CD4-positive, alpha-beta T cell treated with Interleukin-2 at 100 ng/mL for 4 hours (primary cell): Measurements from ENCODE around the gene DRAP1.
"Not testable (repeated sequence)": the region's sequence is repeated elsewhere in the genome, so short reads cannot be mapped to it uniquely, and the experiment has no call there.

Source experiments
- DNase-seq: peaks from one replicate; pipeline ENCODE4 v3.0.0-alpha.2; 2020; ENCODE audit warnings: low spot score

DRAP1 gene

DNA sequence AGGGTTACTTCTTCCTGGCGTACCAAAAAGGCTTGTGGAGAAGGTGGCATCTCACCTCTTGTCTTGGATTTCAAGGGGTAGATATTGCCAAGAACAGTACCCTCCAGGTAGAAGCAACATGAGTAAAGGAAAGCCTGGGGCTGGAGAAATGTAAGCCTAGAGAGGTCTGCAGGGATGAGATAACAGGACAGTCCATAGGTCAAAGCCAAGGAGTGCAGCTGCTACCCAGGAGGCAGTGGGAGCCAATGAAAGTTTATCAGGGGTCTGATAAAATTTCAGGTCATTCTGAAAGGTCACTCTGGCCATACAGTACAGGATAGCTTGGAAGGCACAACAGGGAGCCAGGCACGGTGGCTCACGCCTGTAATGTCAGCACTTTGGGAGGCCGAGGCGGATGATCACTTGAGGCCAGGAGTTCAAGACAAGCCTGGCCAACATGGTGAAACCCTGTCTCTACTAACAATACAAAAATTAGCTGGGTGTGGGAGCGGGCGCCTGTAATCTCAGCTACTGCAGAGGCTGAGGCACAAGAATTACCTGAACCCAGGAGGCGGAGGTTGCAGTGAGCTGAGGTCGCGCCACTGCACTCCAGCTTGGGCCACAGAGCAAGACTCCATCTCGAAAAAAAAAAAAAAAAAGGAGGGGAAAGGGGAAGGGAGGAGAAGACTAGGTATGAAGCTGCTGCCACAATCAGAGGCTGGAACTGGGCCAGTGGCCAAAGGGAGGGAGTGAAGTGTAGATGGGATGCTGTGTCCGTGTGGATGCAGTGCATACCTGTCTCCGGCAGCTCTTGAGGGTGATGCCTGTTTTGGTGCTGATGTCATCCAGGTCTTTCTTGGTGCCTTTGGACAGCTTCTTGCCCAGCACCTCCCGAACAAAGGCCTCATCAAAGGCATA is 32.2 kb upstream of the DRAP1 start:
- no peak for DNase-seq

DNA sequence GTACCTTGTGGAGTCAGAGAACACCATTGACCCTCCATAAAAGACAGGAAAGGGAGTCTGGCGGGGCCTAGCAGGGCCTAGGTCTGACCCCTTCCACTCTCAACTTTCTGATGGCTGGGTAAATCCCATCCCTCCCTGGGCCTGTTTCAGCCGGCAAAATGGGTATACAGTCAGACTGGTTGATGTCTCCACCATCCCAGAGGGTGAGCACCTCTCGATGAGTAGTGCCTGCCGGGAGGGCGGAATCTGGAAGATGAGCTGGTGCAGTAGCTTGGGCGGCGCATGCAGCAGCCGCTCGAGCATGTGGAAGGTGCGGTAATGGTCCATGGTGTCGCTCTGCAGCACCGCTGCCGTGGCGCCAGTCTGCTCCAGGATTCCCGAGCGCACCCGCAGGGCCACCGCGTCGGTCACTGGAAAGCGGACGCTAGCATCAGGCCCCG is 31.5 kb upstream of the DRAP1 start:
- no peak for DNase-seq

DNA sequence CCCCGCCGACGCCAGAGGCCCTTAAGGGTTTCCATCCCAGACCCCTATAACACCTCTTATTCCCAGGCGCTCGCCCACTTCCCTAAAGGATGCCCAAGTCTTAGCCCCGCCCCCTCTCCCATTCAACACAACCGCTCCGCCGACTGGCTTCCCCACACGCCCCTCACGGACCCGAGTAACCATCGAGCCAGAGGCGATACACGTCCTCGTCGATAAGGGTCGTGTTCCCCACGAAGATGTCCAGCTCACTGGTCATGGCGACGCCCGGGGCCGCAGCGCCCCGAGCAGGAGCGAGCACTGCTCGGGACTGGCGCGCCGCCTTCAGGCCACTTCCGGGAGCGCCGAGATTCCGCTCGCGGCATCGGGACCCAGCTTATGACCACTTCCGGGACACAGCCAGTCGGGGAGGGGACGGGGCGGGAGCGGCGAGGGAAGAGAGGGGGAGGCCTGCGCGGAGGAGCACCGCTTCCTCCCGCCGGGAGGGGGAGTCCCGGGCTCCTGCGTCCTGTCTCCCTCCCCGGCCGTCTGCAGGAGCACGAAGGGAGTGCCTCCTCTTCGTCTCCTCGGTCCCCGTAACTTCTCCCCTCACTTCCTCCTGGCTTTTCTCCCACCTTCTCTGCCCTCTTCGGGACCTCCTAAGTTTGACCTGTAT is 30.9 kb upstream of the DRAP1 start, which contains the start of gene FIBP:
Gene FIBP, minus strand, starts transcription at position 309 of the 652 bp plus-strand sequence. Its CDS starts 53 bp downstream, at position 256.
- peak; percentile 95 for DNase-seq

DNA sequence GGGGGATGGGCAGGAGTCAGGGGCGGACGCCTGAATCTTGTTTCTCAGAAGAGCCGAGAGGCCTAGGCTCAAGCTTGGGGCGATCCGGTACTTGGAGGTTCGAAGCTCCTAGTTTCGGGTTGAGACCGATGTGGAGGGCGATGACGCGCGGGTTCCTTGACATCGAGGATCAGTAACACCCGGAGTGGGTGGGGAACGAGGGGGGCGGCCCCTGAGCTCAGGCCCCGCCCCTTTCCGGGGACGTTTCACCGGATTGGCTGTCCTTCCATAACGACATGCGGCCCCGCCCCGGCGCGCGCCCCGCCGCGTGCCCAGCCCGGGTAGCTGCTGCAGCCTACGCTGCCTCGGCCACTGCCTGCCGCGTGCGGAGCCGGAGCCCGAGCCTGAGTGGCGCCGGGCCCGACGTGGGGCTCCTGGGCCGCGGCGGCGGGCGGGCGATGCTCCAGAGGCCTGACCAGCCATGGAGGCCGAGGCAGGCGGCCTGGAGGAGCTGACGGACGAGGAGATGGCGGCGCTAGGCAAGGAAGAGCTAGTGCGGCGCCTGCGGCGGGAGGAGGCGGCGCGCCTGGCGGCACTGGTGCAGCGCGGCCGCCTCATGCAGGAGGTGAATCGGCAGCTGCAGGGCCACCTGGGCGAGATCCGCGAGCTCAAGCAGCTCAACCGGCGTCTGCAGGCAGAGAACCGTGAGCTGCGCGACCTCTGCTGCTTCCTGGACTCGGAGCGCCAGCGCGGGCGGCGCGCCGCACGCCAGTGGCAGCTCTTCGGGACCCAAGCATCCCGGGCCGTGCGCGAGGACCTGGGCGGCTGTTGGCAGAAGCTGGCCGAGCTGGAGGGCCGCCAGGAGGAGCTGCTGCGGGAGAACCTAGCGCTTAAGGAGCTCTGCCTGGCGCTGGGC is 28.7 kb upstream of the DRAP1 start, which contains the start of gene CCDC85B:
Gene CCDC85B, plus strand, starts transcription at position 350 of the 895 bp plus-strand sequence. Its CDS starts 111 bp downstream, at position 461.
- peak; percentile 98 for DNase-seq

DNA sequence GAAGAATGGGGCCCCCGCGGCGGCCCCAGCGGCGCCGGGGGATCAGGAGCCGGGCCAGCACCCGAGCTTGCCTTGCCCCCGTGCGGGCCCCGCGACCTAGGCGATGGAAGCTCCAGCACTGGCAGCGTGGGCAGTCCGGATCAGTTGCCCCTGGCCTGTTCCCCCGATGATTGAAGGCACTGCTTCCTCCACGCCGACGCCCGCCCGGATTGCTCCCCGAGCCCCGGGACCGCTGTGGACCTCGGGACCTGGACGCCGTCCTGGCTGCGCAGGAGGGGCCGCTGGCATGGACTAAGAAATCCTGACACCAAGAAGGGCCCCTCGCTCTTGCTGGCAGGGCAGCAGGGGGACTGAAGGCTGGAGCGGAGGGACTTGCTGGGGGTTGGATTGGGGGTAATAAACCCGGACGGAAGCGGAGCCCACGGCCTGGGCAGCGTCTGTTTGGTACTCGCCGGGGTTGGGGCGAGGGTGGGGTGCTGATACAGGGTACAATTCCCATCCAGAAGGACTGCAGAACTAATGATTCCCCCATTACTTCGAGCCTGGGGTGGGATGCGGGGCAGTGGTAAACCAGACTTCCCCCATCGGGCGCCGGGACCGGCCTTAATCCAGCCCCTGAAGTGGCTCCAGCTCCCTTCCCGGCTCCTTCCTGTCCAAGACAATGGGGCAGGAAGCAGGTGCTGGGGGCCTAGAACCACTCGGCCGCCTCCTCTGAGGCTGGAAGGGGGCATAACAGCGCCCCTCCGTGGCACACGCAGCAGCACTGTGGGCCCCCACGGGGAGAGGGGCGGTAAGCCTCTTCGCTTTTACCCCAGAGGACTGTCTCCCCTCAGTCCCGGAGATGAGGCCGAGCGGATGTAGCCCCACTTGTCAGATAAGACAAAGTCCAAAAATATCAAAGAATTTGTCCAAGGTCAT is 27.7 kb upstream of the DRAP1 start:
- DNase-seq = no peak

DNA sequence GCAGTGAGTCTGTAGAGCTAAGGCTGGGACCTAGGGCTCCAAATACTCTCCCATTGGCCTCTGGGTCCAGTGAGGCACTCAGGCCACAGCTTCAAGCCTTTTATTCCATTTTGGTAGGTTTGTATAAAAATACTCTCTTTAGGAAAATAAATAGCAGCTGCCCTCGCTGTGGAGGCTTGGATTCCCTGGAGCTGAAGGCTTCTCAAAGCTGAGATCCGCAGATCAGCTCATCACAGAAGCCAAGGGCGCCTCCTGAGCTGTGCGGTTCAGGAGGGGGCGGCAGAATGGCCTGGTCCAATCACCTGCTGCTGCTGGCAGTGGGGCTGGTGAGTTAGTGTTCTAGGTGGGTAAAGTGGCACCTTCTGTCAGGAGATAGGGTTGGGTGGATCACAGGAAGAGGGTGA is 27.1 kb upstream of the DRAP1 start:
- not testable (repeated sequence) for DNase-seq

DNA sequence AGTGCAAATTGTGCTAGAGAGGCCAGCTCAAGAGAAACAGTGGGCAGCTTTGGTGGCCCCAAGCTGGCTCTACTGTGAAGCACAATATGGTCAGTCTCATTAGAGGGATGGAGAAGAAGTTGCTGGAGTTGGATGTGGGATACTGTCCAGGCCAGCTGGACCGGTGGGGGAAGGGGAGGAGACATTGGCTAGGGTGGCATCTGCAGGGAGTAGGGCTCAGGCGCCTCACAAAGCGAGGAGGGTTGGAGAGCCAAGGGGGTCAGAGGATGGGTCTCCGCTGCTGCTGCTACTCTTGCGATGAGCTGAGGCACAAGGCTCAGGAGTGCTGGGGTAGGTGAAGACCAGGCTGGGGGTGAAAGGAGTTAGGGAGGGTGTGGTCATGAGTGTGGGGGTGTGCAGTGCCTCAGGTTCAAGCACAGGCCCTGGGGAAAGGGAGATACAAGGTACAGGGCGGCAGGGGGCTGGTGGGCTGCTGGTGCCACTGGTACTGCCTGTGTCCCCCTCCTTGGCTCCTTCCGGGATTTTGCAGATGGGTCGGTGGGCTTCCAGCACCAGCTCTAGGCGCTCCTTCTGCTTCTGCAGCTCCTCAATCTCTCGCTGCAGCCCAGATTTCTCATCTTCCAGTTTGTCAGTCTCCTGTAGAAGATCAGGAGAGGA is 26.4 kb upstream of the DRAP1 start:
- DNase-seq = no peak

DNA sequence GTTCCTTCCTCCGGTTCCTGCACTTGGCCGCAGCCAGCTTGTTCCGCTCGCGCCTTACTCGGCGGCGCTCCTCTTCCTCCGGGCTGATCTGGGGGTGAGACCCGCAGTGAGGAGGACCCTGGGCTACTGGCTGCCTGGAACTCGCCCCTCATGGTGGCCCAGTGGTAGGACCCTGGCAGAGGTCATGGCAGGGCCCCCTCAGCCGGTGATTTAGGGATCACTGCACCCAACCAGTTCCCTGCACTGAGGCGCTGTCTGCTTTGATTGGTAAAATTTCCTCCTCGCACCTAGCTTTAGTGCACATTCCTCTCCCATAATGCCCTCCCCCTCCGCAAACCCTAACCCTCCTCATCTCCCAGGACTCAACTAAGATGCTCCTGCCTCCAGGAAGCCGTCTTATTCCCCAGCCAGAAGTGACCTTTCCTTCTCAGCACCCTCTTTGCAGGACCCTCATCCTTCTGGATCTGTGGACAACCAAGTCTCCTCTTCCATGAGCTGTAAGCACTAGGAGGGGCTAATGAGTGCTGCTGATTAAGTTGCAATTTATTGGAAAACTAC is 25.1 kb upstream of the DRAP1 start:
- DNase-seq = no peak

DNA sequence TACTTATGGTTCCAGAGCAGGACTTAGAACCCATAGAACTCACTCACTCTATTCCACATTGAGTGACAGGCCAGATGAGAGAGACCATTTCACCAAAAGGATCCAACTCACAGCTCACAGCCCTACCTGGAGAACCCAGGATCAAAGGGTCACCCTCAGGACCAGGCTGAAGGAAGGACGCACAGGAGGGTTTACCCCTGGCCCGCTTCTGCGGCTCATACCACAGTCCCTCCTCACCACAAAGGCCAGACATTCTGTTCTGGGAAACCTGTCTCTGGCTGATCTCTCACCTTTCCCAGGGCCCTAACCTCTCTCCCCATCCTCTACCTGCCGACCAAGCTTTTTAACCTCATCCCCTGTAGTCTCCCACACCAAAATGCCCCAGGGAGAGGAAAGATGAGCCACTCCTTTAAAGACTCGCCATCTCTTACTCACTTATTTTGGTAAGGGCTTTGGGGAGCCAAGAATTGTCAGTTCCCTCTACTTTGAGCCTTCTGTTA is 23.7 kb upstream of the DRAP1 start:
- no peak for DNase-seq

DNA sequence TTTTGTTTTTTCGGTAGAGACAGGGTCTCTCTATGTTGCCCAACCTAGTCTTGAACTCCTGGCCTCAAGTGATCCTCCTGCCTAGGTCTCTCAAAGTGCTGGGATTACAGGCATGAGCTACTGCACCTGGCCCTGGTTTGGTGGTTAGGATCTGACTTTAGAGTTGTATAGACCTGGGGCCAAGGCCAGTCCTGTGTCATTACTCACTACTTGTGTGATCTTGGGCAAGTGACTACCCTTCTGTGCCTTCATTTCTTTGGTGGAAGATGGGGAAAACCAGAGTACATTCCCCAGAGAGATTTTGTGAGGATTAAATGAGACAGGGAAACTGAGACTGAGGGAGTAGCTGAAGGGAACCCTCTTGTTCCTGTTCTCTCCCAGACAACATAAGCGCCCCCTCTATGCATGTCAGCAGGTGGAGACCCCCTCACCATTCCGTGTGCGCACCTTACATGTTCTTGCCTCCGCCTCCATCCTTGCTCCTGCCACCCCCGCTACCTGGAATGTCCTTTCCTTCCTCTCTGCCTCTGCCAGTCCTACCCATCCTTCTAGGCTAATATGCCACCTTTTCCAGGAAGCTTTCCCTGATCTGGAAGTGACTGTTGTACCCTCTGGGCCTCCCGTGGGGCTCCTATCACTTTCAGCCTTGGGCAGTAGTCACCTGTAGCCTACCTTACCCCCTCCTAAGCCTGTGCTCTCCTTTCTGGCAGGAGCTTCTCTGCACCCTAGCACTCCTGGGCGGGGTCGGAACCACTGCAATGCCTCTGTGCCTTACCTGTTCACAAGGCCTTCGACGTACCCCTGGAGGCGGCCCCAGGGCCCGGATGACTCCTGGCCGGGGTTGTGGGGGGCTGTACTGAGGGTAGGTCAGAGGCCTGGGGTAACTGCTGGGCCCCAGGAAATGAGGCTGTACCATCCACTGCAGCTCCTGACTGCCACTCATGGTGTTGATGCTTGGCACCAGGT is 22.9 kb upstream of the DRAP1 start:
- DNase-seq = no peak

DNA sequence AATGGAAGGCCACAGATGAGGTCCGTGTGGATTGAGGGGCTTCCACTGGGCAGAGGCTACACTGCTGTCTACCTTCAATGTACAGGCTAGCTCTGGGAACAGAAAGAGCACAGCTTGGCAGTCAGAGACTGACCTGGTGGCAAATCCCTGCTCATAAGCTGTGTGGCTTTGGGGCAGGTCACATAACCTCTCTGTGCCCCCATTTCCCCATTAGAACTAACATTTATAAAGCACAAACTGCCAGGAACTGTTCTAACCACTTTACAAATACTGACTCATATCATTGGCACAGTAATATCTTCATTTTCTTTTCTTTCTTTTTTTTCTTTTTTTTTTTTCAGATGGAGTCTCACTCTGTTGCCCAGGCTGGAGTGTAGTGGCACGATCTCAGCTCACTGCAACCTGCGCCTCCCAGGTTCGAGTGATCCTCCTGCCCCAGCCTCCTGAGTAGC is 22.2 kb upstream of the DRAP1 start:
- DNase-seq = no peak

DNA sequence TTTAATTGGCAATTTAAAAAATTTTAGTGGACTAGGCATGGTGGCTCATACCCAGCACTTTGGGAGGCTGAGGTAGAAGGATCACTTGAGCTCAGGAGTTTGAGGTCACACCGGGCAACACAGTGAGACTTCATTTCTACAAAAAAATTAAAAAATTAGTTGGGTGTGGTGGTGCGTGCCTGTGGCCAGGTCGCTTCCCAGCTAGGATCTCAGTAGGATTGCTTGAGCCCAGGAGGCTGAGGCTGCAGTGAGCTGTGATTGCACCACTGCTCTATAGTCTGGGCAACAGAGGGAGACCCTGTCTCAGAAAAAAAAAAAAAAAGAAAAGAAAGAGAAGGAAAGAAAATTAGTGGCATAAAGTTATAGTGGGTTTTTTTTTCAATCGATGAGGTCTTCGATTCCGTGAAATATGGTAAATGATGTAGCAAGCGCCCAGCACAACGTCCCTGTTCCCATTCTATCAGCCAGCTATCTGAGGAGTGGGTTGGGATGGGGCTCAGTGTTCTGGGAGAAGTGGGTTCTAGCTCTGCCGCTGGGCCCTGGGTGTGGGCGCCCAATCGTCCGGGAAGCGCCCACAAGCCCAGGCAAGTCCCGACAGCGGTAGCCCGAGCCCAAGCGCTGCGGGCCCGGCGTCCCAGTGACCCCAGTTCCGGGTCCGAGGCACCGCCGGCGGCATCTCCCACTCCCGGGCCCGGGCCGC is 20.4 kb upstream of the DRAP1 start:
- no peak for DNase-seq

DNA sequence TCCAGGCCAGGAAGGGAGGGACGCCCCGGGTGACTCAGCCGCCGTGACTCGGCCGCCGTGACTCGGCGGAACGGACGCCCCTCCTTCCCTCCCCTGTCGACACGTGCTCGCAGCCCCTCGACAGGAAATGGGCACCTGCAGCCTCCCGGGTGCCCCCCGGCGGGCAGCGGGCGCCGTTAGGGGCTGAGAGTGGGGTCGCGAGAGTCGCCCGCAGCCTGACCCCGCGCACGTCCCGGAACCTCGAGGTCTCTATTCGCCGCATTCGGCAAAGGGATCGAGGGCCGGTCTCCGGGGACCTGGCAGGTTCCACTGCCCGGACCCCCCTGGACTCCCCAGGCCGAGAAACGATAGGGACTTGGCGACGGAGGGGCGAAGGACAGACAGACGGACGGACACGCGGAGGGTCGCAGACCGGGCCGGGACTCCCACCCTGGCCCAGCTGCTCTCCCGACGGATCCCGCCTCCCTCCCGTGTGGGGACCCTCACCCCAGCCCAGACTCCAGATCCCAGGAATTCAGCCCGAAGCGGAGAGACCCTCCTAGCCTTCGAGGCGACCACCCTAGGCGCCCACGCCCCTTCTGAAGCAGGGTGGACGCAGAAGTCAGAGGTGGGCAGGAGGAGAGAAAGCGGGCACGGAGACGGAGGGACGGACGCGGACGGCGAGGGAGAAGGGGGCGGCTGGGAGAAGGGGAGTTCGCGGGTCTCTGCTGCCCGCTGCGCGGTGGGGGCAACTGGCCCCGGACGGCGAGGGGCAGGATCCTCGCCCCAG is 19.7 kb upstream of the DRAP1 start:
- peak; percentile 61 for DNase-seq

DNA sequence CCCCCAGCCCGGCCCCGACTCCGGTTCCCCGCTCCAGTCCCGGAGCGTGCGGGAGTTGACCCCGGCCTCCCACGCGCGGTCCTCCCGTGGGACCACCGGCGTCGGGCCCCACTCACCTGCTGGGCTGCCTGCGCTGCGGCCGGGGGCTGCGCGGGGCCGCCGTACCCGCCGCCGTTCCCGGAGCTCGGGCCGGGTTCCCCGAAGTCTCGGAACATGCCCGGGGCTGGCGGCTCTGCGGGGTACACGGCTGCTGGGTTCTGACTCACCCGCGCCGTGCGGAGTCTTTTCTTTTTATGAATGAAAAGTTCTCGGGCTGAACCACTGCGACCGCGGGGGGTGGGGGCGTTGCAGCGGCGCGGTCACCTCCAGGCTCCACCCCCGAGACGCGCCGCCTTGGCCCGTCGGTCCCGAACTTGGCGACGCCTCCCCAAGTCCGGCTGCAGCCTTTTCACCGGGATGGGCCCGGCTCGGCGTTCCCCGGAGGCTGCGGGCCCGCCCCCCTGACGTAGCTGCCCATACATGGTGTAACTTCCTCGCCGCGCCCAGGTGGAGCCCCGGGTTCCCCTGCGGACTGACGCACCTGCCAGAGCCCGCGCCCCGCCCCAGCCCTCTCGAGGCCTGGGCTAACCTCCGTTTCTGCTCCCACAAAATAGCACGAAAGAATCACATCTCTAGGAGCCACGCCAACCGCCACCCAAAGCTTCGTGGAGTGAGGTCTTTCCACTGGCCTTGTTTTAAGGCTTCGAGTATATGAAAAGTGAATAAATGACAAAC is 18.9 kb upstream of the DRAP1 start, which contains the start of gene FOSL1:
Gene FOSL1, minus strand, starts transcription at position 264 of the 774 bp plus-strand sequence. Its CDS starts 49 bp downstream, at position 215.
- peak; percentile 95 for DNase-seq

DNA sequence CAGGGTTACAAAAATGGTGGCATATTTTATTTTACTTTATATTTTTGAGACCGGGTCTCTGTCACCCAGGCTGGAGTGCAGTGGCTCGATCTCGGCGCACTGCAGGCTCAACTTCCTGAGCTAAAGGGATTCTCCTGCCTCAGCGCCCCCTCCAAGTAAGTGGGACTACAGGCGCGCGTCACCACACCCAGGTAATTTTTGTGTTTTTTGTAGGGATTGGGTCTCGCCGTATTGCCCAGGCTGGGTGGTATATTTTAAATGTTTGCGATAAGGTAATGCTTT is 18.4 kb upstream of the DRAP1 start:
- no peak for DNase-seq

DNA sequence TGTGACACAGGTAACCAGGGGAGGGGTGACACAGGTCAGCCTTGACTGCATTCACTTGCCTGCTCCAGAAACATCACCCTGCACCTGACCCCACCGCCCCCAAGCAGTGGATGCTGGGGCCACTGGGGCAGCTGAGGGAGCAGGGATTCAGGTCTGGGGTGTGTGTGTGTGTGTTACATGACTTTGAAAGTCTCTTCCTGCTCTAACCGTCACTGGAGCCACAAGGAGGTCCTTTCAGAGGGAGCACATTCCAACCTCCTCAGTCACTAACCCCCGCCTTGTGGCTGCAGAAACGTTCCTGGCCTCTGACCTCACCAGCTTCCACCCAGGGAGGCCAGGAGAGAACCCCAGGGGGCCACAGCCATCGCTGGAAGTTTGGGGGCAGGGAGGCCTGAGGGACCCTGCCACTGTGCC is 16.2 kb upstream of the DRAP1 start:
- DNase-seq = no peak
